Measurements from ENCODE around the gene NAPB.

GRCh38 chr20:23386304-23387117 lies 34.8 kb downstream of the NAPB start:
- TF ChIP-seq EZH2 (IDR thresholded peaks at IDR 0.05; ENCODE audit: low read depth, low read length, severe bottlenecking) (no peak), PHF8 (conservative IDR thresholded peaks at IDR 0.05; ENCODE audit: low read depth, low read length) (no peak), POLR2A (IDR thresholded peaks at IDR 0.05; ENCODE audit: control extremely low read depth in 1 of 2, low read depth in 2 of 2, low read length in 2 of 2) (no peak)
